Astrocyte of the cerebellum (primary cell): ENCODE results near the gene SLC35C1.
A peak's percentile ranks its signal among the peaks of the same experiment; 100 is the strongest.

ENCODE experiments used
- DNase-seq: peaks from one replicate; pipeline ENCODE4 v3.0.0-alpha.2; 2011; ENCODE audit warnings: low read depth
- H3K4me3 ChIP-seq: 2 replicates; pipeline ENCODE4 v1.5.1; 2011; ENCODE audit warnings: mild to moderate bottlenecking, low read depth, low read length, moderate library complexity
- CTCF ChIP-seq: IDR thresholded peaks from 2 replicates; pipeline ENCODE4 v1.5.1; 2012; ENCODE audit warnings: low read length, low read depth, moderate library complexity, mild to moderate bottlenecking; ENCODE audit errors: missing control alignments
- in situ Hi-C: cut with HindIII; loops from 2 replicates; pipeline ENCODE4 v1.10.0; 2017; ENCODE audit warnings: low sequenced_read_pairs

Gene SLC35C1

GRCh38 chr11:45857961-45858474 is 53.1 kb downstream of the SLC35C1 start:
- H3K4me3 ChIP-seq: no peak overlapping the region
- peak; percentile 94 for DNase-seq
- in situ Hi-C loops: no loop called here
- no peak for TF ChIP-seq CTCF

GRCh38 chr11:45858751-45859398 is 53.9 kb downstream of the SLC35C1 start:
- in situ Hi-C loops: no loop called here
- no peak overlapping the region for H3K4me3 ChIP-seq
- no peak for TF ChIP-seq CTCF
- no peak for DNase-seq

DNA sequence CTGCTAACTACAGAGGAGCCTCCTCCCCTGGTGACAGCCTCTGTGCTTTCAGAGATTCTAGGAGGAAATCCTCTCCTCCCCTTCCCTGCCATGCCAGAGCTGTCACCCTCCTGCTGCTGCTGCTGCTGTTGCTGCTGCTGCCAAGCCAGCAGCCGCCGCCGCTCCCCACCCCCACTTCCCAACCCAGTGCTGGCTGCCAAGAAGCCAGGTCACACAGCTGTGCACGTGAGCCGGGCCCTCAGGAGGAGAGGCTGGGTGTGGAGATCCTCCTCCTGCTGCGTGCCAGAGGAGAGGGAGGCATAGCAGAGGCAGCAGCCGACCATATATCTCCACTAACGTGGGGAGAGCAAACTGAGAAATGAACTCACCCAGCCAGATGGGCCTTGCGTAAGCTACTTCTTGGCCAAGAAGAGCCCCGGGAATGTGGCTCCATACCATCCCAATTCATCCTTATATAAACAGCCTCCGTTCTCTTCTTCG is 54.8 kb downstream of the SLC35C1 start:
- TF ChIP-seq CTCF: no peak
- peak; percentile 74 for DNase-seq
- in situ Hi-C loops: no loop called here
- H3K4me3 ChIP-seq: no peak overlapping the region

DNA sequence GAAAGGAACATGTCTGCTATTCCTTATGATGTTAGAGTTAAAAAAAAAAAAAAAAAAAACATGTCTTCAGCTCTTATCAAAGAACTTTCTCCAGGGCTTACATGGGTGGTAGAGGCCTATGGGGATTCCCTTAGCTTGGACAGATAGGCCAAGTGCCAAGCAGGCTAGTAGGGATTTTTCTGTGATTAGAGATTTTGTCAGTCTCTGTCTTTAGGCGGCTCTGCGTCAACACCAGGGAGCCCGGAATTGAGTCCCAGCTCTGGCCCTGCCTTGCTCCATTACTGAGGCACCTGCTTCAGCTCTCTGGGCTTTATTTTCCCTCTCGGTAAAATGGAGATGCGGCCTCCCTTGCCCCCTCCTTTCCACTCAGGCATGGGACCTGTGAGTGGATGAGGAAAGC is 55.4 kb downstream of the SLC35C1 start:
- no peak overlapping the region for H3K4me3 ChIP-seq
- no peak for TF ChIP-seq CTCF
- in situ Hi-C loops: no loop called here
- DNase-seq: no peak

DNA sequence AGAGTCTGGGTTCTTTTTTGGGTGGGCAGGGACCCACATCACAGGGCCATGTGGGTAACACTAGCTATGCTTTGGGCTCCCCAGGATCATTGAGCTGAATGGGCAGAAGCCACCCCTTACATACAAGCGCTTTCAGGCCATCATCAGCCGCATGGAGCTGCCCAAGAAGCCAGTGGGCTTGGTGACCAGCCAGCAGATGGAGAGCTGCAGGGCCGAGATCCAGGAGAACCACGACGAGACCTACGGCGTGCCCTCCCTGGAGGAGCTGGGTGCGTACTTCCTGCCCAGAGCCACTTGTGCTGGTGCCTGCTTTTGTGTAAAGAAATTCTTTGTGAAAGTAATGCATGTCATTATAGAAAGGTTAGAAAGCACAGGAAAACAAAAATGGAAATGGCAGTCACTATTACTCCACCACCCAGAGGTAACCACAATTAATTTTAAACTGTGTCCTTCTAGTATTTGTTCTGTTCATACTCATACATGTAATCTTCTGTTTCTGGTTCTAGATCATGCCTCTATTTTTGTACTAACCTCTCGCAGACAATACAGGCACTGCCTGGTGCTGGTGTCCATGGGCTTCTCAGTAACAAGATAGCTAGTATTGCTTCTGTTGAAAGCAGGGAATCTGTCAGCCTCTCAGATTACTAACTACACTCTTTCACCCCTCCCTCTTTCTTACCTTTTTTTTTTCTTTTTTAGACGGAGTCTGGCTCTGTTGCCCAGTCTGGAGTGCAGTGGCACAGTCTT is 56.0 kb downstream of the SLC35C1 start:
- no peak overlapping the region for H3K4me3 ChIP-seq
- in situ Hi-C loops: no loop called here
- DNase-seq: no peak
- TF ChIP-seq CTCF: no peak
